GM19043 (cell line): Measurements from ENCODE around the gene ENHO.
"Not testable (repeated sequence)": the region's sequence is repeated elsewhere in the genome, so short reads cannot be mapped to it uniquely, and the experiment has no call there.

Experiments used
- ATAC-seq: cut with Tn5 transposase; IDR thresholded peaks from one replicate; pipeline ENCODE4 v1.9.1; 2021; ENCODE audit warnings: low read depth; ENCODE audit not compliant: unreplicated experiment

The ENHO gene

DNA sequence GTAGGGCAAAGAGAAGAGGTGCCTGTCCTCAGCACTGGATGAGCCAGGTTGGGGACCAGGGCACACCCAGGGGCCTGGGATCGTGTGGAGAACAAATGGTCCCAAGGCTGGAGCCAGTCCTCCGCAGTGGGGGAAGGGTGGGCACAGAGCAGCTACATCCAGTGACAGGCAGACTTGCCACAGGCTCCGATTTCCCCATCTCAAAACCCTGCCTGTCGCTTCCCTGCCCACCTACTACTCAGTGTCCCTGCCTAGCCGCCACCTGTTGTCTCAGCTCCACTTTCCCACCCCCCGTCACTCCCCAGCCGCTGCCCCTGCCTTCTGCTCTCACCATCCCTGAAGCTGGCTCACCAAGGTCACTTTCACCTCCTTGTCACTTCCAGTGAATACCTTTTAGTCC is 13.9 kb upstream of the ENHO start:
- no peak for ATAC-seq

- not testable (repeated sequence) for ATAC-seq
These were observed 9.3 kb upstream of the ENHO start for GRCh38 chr9:34532041-34532440.

DNA sequence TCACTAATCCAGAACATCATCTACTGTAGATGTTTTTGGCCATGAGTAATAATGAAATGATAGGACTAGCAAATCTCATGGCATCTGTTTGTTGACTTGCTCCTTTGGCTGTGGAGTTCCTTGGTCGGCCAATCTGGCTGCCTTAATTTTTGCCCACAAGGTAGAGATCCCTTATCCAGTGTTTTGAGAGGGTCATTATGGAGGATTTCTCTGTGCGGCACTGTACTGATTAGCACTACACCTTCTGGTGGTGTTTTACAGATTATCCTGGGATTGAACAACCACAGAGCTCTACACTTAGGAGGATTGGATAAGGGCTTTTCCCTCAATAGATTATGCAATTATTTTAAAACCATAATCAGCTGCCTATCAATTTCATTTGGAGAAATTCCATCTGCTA is 3.2 kb upstream of the ENHO start:
- no peak for ATAC-seq

DNA sequence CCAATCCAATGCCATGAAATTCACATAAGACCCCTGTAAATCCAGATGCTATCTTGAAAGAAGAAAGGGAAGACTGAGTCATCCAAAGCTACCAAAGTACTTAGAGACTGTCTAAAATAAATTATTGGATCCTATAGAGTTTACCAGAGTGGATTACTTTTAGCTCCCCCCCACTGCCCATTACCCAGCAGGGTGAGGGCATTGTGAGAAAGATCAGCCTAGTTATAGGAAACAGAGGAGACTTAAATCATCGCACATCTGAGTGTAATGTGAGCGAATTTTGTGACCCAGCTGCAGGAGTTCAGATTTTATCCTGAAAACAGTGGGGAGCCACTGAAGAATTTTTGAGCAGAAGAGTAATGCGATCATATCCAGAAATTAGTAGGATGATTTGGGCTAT is 1.6 kb upstream of the ENHO start:
- no peak for ATAC-seq

DNA sequence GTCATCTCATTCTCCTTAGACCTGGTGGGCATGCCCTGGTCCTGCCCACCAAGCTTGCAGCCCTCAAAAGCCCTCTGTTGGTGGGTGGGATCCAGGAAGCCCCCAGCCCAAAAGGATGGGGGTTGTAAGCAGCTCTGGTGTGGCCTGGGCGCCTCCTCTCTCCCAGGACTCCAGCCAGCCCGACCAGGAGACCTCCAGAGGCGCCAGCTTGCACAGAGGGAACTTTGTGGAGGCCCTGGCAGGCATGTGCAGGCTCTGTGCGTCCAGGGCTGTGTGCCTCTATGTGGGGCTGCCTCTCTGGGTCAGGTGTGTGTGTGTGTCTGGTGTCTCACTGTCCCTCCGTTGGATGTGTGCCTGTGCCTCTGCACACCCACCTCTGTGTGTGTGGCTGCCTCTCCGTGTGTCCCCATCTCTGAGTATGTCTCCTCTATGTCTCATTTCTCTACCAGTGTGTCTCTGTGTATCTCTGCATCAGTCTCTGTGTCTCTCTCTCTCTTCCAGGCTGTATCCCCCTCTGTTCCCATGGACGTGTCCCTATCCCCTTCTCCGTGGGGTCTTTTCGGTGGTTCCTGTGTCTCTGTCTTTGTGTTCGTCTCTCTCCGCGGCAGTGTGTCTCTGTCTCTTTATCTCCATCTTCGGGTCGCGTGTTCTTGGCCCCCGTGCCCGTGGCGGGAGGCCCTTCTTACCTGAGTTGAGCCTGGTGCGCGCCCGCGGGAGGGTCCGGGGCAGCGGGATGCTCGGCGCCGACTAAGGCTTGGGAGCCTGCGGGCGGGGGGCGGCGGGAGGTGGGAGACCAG is 501 bp downstream of the ENHO start:
- no peak for ATAC-seq

- ATAC-seq = no peak
These were observed 1.3 kb downstream of the ENHO start for GRCh38 chr9:34521406-34522045.

DNA sequence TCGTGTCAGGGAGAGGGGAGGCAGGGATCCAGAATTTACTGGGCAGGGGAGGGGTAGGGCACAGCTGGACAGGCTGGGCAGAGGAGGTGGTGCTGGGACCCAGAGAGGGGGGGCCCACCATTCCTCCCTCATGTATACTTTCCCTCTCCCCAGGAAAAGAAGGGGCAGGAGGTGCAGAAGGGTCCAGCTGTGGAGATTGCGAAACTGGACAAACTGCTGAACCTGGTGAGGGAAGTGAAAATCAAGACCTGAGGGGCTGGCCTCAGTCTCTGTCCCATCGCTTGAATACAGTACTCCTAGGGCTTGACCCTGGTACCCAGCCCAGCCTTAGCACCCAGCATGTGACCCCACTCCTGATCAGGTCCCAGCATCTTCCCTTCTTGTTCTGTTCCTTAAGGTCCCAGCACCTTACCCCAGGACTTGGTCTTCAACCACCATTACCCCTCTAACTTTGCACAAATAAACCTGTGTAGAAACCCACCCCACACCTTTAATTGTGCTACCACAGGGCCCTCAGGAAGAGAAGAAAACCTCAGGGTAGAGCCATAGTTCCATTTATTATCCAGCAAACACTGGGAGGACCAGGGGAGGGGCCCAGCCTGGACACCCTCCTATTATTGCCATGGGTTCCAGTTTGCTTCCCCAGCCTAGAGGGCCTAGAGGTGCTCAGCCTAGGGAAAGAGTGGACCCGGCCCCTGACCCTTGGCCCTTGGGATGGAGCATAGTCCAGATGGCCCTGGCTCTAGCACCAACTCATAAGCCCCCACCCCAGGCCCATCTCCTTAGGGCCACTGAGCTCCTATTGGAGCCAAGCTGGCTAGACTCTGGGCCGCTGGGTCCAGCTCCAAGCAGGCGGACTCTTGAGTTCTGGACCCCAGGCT is 2.0 kb downstream of the ENHO start:
- no peak for ATAC-seq

DNA sequence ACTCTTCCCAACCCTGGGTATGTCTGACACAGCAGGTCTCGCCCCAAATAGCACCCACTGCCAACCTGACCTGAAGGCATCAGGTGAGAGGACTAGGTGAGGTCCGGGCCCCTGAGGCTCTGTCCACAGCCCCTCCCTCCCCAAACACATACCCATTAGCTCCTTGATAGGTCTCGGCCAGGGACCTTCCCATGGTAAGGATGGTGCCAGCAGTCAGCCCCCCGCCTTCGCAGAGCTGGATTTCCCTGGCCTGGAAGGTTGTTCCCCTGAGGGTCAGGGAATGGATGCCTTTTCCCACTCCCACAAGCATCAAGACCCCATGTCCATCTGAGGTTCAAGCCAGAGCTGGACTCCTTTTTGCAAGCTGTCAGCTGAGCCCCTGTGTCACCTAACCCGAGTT is 2.7 kb downstream of the ENHO start:
- ATAC-seq = no peak

GRCh38 chr9:34519321-34520020 is 3.3 kb downstream of the ENHO start:
- no peak for ATAC-seq

DNA sequence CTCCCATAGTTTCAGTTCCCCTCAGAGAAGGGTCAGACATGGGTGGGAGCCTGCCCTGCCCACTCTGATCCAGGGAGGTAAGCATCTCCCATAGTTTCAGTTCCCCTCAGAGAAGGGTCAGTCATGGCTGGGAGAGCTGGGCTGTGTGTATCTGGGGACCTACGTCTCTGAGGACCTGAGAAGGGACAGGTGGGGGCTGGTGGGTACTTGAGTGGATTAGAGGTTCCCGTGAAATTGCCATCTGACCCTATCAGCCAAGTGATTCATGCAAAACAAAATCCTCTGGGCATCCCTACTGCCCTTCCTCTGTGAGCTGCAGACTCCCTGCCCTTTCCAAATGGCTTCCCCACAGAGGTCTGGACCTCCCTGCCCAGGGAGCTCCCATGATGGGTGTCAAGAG is 3.9 kb downstream of the ENHO start:
- no peak for ATAC-seq

DNA sequence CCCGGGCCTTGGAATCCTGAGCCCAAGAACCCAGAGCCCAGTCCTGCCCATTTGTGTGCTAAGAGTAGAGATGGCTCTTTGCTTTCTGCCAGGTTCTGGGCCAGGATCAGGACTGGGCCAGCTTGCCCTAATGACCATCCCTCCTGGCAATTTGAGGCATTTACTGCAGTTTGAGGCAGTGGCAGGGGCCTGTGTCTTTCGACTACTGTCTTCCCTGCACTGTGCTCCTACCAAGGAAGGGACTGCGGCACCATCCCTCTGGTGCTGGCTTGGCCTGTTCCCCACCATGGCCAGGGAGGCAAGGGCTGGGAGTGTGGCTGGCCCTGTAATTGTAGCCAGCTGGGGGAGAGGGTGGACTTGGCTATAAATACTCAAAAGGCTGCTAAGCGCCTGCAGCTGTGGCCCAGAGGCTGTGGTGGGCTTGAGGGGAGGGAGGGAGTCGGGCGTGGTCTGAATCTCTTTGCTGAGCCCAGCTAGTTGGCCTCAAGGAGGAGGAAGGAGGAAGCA is 4.6 kb downstream of the ENHO start:
- no peak for ATAC-seq

DNA sequence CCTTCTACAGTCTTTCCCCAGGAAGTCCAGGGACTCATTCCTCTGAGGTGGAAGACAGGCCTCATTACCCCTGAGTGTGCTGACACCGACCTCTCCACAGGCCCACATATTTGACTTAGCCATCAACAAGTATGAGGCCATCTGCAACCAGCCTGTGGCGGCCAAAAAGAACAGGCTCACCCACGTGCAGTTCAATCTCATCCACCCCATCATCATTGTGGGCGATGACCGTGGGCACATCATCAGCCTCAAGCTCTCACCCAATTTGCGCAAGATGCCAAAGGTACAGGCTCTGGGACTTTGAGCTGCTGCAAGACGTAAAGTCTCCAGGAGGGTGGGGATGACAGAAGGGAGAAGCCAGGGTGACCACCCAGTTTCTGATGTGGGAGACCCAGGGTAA is 5.6 kb downstream of the ENHO start:
- ATAC-seq = no peak

DNA sequence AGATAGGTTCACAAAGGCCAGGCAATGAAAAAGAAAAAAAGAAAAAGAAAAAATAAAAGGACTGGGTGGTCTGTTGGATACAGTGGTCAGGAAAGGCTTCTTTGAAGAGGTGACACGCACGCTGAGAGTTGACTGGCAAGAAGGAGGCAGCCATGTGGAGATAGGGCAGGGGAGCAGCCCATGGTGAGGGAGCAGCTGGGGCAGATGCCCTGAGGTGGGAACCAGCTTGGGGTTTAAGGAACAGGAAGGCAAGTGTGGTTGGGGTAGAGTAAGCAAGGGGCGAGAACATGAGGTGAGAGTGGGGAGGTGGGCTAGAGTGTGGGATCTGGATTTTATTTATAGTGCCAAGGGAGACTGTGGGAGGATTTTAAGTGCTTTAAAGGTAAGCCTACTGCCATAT is 6.8 kb downstream of the ENHO start:
- ATAC-seq = no peak

GRCh38 chr9:34514816-34515215 is 8.0 kb downstream of the ENHO start:
- ATAC-seq = no peak

DNA sequence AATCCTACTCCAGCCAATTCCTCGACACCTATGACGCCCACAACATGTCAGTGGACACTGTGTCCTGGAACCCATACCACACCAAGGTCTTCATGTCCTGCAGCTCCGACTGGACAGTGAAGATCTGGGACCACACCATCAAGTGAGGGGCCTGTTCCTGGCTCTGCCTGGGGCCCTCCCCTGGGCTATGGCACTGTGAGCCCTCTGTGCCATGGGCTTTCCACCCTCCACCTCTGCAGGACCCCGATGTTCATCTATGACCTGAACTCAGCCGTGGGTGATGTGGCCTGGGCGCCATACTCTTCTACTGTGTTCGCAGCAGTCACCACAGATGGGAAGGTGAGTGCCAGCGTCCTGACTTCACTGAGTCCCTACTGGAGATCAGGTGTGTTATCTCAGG is 8.4 kb downstream of the ENHO start:
- no peak for ATAC-seq

DNA sequence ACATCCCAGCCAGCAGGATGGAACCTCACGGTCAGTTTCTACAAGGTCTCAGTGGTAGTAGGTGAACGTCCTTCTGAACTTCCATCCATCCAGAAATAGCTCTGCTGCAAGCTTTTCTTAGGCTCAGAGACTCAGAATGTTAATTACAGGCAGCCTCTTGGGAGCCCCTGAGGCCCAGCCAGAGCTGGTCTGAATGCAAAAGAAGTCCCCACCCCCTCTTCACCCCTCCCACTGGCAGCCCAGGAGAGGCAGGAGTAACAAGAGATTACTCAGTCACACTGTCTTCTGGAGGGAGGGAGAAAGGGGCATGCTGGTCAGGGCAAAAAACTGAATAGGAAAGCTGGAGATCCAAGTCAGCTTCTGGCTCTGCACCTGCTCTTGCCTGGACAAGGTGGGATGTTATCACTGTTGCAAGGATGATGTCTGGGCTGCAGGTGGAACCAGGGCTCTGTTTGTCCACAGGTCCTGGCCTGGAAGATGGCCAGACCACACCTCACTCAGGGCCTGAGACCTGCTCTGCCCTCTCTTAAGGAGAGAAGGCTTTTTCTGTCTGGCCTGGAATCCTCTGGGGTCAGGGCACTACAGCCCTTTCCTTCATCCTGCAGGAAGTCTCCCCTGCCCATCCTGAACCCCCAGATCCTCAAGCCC is 9.1 kb downstream of the ENHO start:
- ATAC-seq = no peak

- ATAC-seq = no peak
These were observed 10.4 kb downstream of the ENHO start for GRCh38 chr9:34512131-34513078.

GRCh38 chr9:34510497-34511468 is 12.0 kb downstream of the ENHO start:
- ATAC-seq = no peak
